ENCODE data around the gene MYH14. TPM values are rescaled to one million over a fixed set of nuclear protein-coding genes. Genes with fewer than 3 reads are reported as not detected.
A peak's percentile ranks its signal among the peaks of the same experiment; 100 is the strongest.

Gene MYH14
- total and polyA plus RNA-seq, 3 experiments from 2014 or later, result not detected

GRCh38 chr19:50272263-50272897, 69.0 kb downstream of the MYH14 start:
- H3K9me3 ChIP-seq (ENCODE audit: low read length), result no peaks in the 10 kb centered on the region
- CTCF ChIA-PET, result no interaction called here
- POLR2A ChIA-PET, result no interaction called here
- no peaks in the 10 kb centered on the region for H3K27me3 ChIP-seq (ENCODE audit: insufficient read depth, low read length, poor library complexity, severe bottlenecking)
- Mint-ChIP-seq H3K4me1 (no peaks in the 10 kb centered on the region), H3K36me3 (no peaks in the 10 kb centered on the region), H3K27ac (peak overlapping the region in 1 of 8 donors; percentile 42), H3K4me3 (no peak overlapping the region), H3K9me3 (peaks cover 0 to 2% (median 0%) of the 10 kb centered on the region in 5 donors), H3K27me3 (peaks cover 22 to 34% of the 10 kb centered on the region in 2 donors)
- H3K27ac ChIP-seq (ENCODE audit: low read depth, low read length), result no peak overlapping the region
- no peaks in the 10 kb centered on the region for H3K36me3 ChIP-seq (ENCODE audit: insufficient read depth, low read length)
- H3K4me1 ChIP-seq (ENCODE audit: insufficient read depth, low read length), result no peaks in the 10 kb centered on the region
- H3K4me3 ChIP-seq (ENCODE audit: low read length), result no peak overlapping the region
- peak in 1 of 5 donors; percentile 3 for DNase-seq

GRCh38 chr19:50273821-50274220, 70.4 kb downstream of the MYH14 start:
- ChIA-PET POLR2A (no interaction called here), CTCF (no interaction called here)
- Histone ChIP-seq H3K27me3 (ENCODE audit: insufficient read depth, low read length, poor library complexity, severe bottlenecking) (no peaks in the 10 kb centered on the region), H3K4me1 (ENCODE audit: insufficient read depth, low read length) (no peaks in the 10 kb centered on the region), H3K27ac (ENCODE audit: low read depth, low read length) (no peak overlapping the region), H3K36me3 (ENCODE audit: insufficient read depth, low read length) (no peaks in the 10 kb centered on the region), H3K9me3 (ENCODE audit: low read length) (no peaks in the 10 kb centered on the region), H3K4me3 (ENCODE audit: low read length) (no peak overlapping the region)
- peak in 1 of 5 donors; percentile 18 for DNase-seq
- Mint-ChIP-seq H3K27ac (no peak overlapping the region), H3K36me3 (no peaks in the 10 kb centered on the region), H3K4me3 (no peak overlapping the region), H3K27me3 (peaks cover 17 to 23% of the 10 kb centered on the region in 2 donors), H3K9me3 (peaks cover 0 to 2% (median 0%) of the 10 kb centered on the region in 5 donors), H3K4me1 (no peaks in the 10 kb centered on the region)

- Histone ChIP-seq H3K27me3 (ENCODE audit: insufficient read depth, low read length, poor library complexity, severe bottlenecking) (no peaks in the 10 kb centered on the region), H3K4me3 (ENCODE audit: low read length) (no peak overlapping the region), H3K4me1 (ENCODE audit: insufficient read depth, low read length) (no peaks in the 10 kb centered on the region), H3K36me3 (ENCODE audit: insufficient read depth, low read length) (no peaks in the 10 kb centered on the region), H3K9me3 (ENCODE audit: low read length) (no peaks in the 10 kb centered on the region), H3K27ac (ENCODE audit: low read depth, low read length) (no peak overlapping the region)
- Mint-ChIP-seq H3K9me3 (peaks cover 0 to 2% (median 0%) of the 10 kb centered on the region in 5 donors), H3K36me3 (no peaks in the 10 kb centered on the region), H3K4me3 (no peak overlapping the region), H3K4me1 (no peaks in the 10 kb centered on the region), H3K27ac (peak overlapping the region in 1 of 8 donors; percentile 36), H3K27me3 (peaks cover 15 to 21% of the 10 kb centered on the region in 2 donors)
- ChIA-PET POLR2A (no interaction called here), CTCF (no interaction called here)
- DNase-seq, result peak in 1 of 5 donors; percentile 33
Measured at GRCh38 chr19:50275577-50276368, 72.4 kb downstream of the MYH14 start.

GRCh38 chr19:50276370-50277063, 73.1 kb downstream of the MYH14 start:
- Histone ChIP-seq H3K4me3 (ENCODE audit: low read length) (no peak overlapping the region), H3K27ac (ENCODE audit: low read depth, low read length) (no peak overlapping the region), H3K27me3 (ENCODE audit: insufficient read depth, low read length, poor library complexity, severe bottlenecking) (no peaks in the 10 kb centered on the region), H3K36me3 (ENCODE audit: insufficient read depth, low read length) (no peaks in the 10 kb centered on the region), H3K9me3 (ENCODE audit: low read length) (no peaks in the 10 kb centered on the region), H3K4me1 (ENCODE audit: insufficient read depth, low read length) (no peaks in the 10 kb centered on the region)
- Mint-ChIP-seq H3K4me1 (no peaks in the 10 kb centered on the region), H3K9me3 (peaks cover 0 to 2% (median 0%) of the 10 kb centered on the region in 5 donors), H3K4me3 (no peak overlapping the region), H3K27ac (no peak overlapping the region), H3K36me3 (no peaks in the 10 kb centered on the region), H3K27me3 (peaks cover 11 to 19% of the 10 kb centered on the region in 2 donors)
- peak in 1 of 5 donors; percentile 17 for DNase-seq
- POLR2A ChIA-PET, result no interaction called here
- CTCF ChIA-PET, result no interaction called here

GRCh38 chr19:50277966-50278580, 74.7 kb downstream of the MYH14 start:
- Mint-ChIP-seq H3K4me3 (no peak overlapping the region), H3K4me1 (no peaks in the 10 kb centered on the region), H3K27ac (no peak overlapping the region), H3K27me3 (peaks cover 9 to 17% of the 10 kb centered on the region in 2 donors), H3K9me3 (peaks cover 0 to 2% (median 0%) of the 10 kb centered on the region in 5 donors), H3K36me3 (no peaks in the 10 kb centered on the region)
- no peak overlapping the region for H3K27ac ChIP-seq (ENCODE audit: low read depth, low read length)
- H3K4me1 ChIP-seq (ENCODE audit: insufficient read depth, low read length), result no peaks in the 10 kb centered on the region
- H3K36me3 ChIP-seq (ENCODE audit: insufficient read depth, low read length), result no peaks in the 10 kb centered on the region
- no peaks in the 10 kb centered on the region for H3K27me3 ChIP-seq (ENCODE audit: insufficient read depth, low read length, poor library complexity, severe bottlenecking)
- CTCF ChIA-PET, result no interaction called here
- POLR2A ChIA-PET, result no interaction called here
- DNase-seq, result peak in 1 of 5 donors; percentile 15
- H3K4me3 ChIP-seq (ENCODE audit: low read length), result no peak overlapping the region
- no peaks in the 10 kb centered on the region for H3K9me3 ChIP-seq (ENCODE audit: low read length)

- Histone ChIP-seq H3K4me1 (ENCODE audit: insufficient read depth, low read length) (no peaks in the 10 kb centered on the region), H3K9me3 (ENCODE audit: low read length) (no peaks in the 10 kb centered on the region), H3K36me3 (ENCODE audit: insufficient read depth, low read length) (no peaks in the 10 kb centered on the region), H3K27ac (ENCODE audit: low read depth, low read length) (no peak overlapping the region), H3K4me3 (ENCODE audit: low read length) (no peak overlapping the region), H3K27me3 (ENCODE audit: insufficient read depth, low read length, poor library complexity, severe bottlenecking) (no peaks in the 10 kb centered on the region)
- DNase-seq, result peak in 1 of 5 donors; percentile 5
- Mint-ChIP-seq H3K27ac (no peak overlapping the region), H3K27me3 (peaks cover 5 to 18% of the 10 kb centered on the region in 2 donors), H3K9me3 (peaks cover 1 to 5% (median 2%) of the 10 kb centered on the region in 5 donors), H3K4me1 (no peaks in the 10 kb centered on the region), H3K36me3 (no peaks in the 10 kb centered on the region), H3K4me3 (no peak overlapping the region)
- POLR2A ChIA-PET, result no interaction called here
- CTCF ChIA-PET, result no interaction called here
Measured at GRCh38 chr19:50280074-50280473, 76.7 kb downstream of the MYH14 start.

- peaks cover 8 to 11% (median 9%) of the 10 kb centered on the region in 5 donors for H3K9me3 Mint-ChIP-seq
- no peak for DNase-seq
- H3K27me3 Mint-ChIP-seq, result peaks cover 9 to 23% of the 10 kb centered on the region in 2 donors
- Histone ChIP-seq H3K27ac (ENCODE audit: low read depth, low read length) (no peak overlapping the region), H3K4me1 (ENCODE audit: insufficient read depth, low read length) (no peaks in the 10 kb centered on the region), H3K9me3 (ENCODE audit: low read length) (no peaks in the 10 kb centered on the region), H3K27me3 (ENCODE audit: insufficient read depth, low read length, poor library complexity, severe bottlenecking) (no peaks in the 10 kb centered on the region), H3K4me3 (ENCODE audit: low read length) (no peak overlapping the region), H3K36me3 (ENCODE audit: insufficient read depth, low read length) (no peaks in the 10 kb centered on the region)
- no peak overlapping the region for H3K27ac Mint-ChIP-seq
- ChIA-PET CTCF (no interaction called here), POLR2A (no interaction called here)
- no peak overlapping the region for H3K4me3 Mint-ChIP-seq
- H3K4me1 Mint-ChIP-seq, result no peaks in the 10 kb centered on the region
- H3K36me3 Mint-ChIP-seq, result no peaks in the 10 kb centered on the region
Measured at GRCh38 chr19:50280983-50281382, 77.6 kb downstream of the MYH14 start.

GRCh38 chr19:50281491-50281890, 78.1 kb downstream of the MYH14 start:
- POLR2A ChIA-PET, result no interaction called here
- Histone ChIP-seq H3K36me3 (ENCODE audit: insufficient read depth, low read length) (no peaks in the 10 kb centered on the region), H3K4me1 (ENCODE audit: insufficient read depth, low read length) (no peaks in the 10 kb centered on the region), H3K4me3 (ENCODE audit: low read length) (no peak overlapping the region), H3K9me3 (ENCODE audit: low read length) (no peaks in the 10 kb centered on the region), H3K27ac (ENCODE audit: low read depth, low read length) (no peak overlapping the region), H3K27me3 (ENCODE audit: insufficient read depth, low read length, poor library complexity, severe bottlenecking) (no peaks in the 10 kb centered on the region)
- no peak overlapping the region for H3K4me3 Mint-ChIP-seq
- no peaks in the 10 kb centered on the region for H3K36me3 Mint-ChIP-seq
- peak in 1 of 5 donors; percentile 32 for DNase-seq
- H3K27ac Mint-ChIP-seq, result no peak overlapping the region
- H3K27me3 Mint-ChIP-seq, result peaks cover 9 to 22% of the 10 kb centered on the region in 2 donors
- H3K9me3 Mint-ChIP-seq, result peaks cover 8 to 14% (median 13%) of the 10 kb centered on the region in 5 donors
- CTCF ChIA-PET, result no interaction called here
- no peaks in the 10 kb centered on the region for H3K4me1 Mint-ChIP-seq
